ENCODE data around the gene PCDH10.

The PCDH10 gene, protein sequence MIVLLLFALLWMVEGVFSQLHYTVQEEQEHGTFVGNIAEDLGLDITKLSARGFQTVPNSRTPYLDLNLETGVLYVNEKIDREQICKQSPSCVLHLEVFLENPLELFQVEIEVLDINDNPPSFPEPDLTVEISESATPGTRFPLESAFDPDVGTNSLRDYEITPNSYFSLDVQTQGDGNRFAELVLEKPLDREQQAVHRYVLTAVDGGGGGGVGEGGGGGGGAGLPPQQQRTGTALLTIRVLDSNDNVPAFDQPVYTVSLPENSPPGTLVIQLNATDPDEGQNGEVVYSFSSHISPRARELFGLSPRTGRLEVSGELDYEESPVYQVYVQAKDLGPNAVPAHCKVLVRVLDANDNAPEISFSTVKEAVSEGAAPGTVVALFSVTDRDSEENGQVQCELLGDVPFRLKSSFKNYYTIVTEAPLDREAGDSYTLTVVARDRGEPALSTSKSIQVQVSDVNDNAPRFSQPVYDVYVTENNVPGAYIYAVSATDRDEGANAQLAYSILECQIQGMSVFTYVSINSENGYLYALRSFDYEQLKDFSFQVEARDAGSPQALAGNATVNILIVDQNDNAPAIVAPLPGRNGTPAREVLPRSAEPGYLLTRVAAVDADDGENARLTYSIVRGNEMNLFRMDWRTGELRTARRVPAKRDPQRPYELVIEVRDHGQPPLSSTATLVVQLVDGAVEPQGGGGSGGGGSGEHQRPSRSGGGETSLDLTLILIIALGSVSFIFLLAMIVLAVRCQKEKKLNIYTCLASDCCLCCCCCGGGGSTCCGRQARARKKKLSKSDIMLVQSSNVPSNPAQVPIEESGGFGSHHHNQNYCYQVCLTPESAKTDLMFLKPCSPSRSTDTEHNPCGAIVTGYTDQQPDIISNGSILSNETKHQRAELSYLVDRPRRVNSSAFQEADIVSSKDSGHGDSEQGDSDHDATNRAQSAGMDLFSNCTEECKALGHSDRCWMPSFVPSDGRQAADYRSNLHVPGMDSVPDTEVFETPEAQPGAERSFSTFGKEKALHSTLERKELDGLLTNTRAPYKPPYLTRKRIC

GRCh38 chr4:133148690-133149363 is at the start of gene PCDH10:
PCDH10 (plus strand) TSS chr4:133149294; CDS start chr4:133150141, 847 bp downstream.
- peak; percentile 99 for DNase-seq (ENCODE audit: low spot score)

DNA sequence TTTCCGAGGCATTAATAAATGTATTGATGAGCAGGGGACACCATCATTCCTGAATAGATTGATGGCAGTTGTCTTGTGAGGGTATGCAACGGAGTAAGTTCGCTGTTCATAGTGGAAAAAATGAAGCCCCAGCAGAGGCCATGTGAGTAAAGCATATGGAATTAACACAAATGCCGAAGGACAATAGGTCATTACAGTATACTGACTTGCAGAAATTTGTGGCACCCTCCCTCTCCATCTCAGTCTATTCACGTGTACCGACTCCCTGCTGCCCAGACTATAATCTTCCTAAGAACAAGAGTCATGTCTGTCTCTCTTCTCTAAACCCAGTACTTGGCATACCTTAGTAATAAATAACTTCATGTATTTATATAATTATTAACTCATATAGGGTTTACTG is 47.1 kb upstream of the PCDH10 start:
- no peak for DNase-seq (ENCODE audit: low spot score)

- DNase-seq (ENCODE audit: low spot score), result no peak
These were observed 46.3 kb upstream of the PCDH10 start for GRCh38 chr4:133102612-133103409.

- no peak for DNase-seq (ENCODE audit: low spot score)
These were observed 36.5 kb upstream of the PCDH10 start for GRCh38 chr4:133112641-133113040.

- DNase-seq (ENCODE audit: low spot score), result no peak
These were observed 24.3 kb upstream of the PCDH10 start for GRCh38 chr4:133124746-133125145.

DNA sequence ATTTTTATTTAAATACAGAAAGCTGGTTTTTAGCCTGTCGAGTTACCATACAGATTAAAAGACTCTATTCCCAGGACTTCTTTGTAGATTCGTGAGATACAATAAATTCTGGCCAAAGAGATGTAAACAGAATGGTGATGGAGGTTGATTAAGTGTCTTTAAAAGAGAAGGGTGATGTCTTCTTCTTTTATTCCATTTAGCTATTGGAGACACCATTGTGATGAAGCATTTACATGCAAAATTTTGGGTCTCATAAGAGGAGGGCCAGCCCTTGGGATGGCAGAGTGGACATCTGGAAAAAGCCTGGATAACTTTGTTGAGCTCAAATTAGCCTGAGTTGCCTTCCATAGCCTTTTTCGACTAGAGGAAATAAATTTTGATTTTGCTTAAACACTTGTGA is 21.6 kb upstream of the PCDH10 start:
- no peak for DNase-seq (ENCODE audit: low spot score)

DNA sequence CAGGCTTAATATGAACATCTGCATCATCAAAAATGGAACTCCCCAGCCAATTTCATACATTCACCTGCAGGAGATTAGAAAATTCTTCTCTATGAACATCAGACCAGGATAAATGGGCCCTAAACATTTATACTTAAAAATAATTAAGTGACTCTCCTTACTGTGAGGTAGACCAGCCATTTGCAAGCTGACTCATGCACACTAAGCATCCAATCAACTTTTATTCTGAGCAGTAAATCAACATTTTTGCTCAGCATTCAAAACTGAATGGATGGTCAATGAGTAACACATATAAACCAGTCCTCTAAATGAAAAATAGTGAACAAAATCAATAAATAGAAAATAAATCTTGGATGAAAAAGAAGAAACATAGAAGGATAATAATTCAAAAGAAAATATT is 19.9 kb upstream of the PCDH10 start:
- no peak for DNase-seq (ENCODE audit: low spot score)

DNA sequence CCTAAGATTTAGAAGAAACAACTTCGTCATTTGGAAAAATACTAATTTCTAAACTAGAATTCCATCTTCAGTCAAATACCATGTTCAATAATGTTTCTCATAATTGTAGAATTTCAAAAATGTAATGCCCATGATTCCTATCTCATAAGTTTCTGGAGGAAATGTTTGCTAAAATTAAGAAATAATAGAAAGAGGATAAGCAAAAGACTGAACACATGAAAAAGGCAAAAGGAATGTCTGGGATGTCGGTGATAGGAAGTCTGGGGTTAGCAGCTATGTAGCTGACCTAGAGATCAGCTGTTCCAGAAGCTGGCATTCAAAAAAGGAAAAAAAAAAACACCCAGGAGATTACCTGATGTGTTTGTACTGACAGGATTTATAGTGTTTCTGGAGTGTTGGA is 18.9 kb upstream of the PCDH10 start:
- DNase-seq (ENCODE audit: low spot score), result no peak

DNA sequence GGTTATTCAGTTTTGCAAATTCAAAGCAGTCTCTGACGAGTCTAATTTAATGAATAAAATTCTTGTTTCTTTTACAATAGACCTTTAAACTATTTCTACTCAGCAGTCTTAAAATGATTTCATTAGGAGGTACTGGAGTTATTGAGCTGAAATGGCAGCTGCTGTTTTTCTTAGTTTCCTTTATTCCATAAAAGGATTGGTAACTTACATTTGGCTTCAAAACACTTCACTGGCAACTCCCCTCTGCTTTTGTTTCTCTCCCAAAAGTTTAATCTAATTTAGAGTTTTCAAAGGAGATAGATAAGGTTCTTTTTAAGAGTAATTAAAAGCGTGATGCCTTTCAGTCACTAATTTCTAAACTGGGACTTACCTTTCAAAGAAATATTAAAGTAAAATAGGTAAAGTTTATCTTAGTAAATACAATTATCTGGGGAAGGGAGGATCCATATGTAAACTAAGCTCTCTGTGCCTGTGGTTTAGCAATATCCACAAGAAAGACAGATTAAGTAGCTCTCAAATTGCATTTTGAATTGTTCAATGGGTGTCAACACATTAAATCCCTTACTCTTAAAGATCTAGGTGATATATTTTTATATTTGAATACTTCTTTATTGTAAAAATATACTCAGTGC is 17.1 kb upstream of the PCDH10 start:
- DNase-seq (ENCODE audit: low spot score), result no peak

DNA sequence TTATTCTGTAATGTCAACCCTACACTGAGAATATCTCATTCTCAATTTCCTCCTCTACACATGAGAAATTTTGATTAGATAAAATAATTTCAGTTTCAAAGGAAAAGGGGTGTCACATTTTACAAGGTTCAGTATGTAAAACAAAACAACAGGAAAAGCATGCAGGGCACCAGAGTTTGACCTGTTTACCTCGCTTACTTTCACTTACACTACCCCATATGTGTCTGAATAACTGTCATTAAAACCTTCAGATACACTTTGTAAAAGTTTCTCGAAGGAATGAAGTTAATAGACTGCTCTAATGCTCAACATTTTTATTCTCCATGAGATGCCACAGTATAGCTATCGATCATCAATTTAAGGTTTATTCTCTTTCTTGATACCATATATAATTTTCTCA is 12.3 kb upstream of the PCDH10 start:
- no peak for DNase-seq (ENCODE audit: low spot score)

DNA sequence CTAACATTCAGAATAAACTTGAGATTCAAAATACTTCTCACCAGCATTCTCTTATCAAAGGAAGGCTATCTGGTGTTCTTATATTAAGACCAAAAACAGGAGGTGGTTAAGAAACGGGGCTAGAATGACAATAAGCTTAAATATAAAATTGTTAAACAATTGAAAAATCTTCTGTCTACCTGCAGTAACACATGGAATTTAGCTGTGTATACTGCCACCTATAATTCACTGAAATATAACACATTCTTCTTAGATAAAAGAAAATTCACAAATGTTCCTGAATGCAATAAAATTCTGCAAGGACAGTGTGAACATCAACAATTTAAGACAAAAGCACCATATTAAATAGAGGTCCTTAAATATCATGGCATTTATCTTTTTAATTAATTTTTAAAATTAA is 11.5 kb upstream of the PCDH10 start:
- no peak for DNase-seq (ENCODE audit: low spot score)

- DNase-seq (ENCODE audit: low spot score), result no peak
These were observed 5.2 kb upstream of the PCDH10 start for GRCh38 chr4:133143775-133144430.

- no peak for DNase-seq (ENCODE audit: low spot score)
These were observed 3.9 kb upstream of the PCDH10 start for GRCh38 chr4:133145241-133145640.

- no peak for DNase-seq (ENCODE audit: low spot score)
These were observed 3.1 kb upstream of the PCDH10 start for GRCh38 chr4:133145758-133146573.

DNA sequence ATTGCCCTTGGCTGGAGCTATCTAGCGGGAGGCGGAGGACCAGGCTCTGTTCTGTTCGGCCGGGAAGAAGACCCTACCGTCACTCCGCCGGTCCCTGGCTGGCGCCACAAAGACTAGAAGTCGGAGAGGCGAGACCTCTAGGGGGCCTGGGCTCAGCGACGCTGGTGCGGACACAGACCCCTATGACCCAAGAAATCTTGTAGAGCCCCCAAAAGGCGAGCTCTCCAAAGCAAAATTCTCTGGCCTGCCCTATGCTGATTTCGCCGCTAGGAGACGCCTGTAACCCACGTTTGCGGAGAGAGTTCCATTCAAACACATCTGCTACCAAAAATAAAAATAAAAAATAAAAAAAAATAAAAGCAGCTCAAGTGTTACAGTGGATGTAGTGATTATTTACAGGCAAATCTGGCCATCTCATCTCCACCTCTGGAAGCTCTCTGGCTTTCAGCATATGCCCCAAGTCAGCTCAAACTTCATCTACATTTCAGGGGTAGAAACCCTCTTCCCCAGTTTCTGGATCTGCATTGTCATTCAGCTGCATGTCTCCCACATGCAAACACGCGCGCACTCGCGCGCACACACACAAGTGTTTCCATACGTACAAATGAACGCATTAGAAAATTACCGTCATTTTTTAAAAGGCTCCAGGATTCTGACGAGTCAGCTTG is 2.4 kb upstream of the PCDH10 start:
- DNase-seq (ENCODE audit: low spot score), result peak; percentile 75

- DNase-seq (ENCODE audit: low spot score), result peak; percentile 48
These were observed 1.7 kb upstream of the PCDH10 start for GRCh38 chr4:133147286-133147821.

DNA sequence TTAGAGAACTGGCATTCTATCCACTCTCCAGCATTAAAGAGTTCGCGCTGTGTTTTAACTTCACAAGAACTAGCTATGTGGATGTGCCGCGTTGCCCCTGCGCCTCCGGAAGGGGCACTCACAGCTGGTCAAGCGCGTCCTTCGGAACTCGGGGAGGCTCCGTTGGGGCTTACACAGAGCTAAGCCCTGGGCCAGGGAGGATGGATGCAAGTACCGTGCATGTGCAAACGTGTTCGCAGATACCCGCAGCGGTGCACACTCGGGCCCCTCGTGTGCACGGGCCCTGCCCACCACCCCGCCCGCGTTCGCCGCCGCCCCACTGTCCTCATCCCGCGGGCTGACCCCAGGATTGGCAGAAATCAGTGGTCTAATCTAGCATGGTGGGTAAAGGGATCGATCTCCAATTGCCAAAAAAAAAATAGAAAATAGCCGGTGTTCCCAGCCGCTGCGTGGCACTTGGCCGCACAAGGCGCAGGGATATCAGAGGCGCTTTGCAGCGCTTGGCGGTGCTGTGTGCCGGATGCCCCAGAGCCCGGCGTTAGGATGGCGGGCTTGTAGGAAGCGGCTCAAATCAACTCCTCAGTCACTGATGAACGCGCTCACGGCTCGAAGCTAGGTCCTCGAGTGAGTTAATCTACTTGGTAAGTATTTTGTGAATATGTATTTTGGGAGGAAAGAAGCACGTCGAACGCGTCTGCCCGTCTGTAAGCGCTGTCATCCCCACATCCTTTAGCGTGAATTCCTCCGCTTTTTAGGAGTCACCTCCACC is 989 bp upstream of the PCDH10 start:
- peak; percentile 67 for DNase-seq (ENCODE audit: low spot score)

- no peak for DNase-seq (ENCODE audit: low spot score)
These were observed 236 bp downstream of the PCDH10 start for GRCh38 chr4:133149364-133149695.
